CD4-positive, alpha-beta memory T cell (primary cell): ENCODE measurements around the gene CLIP3. TPM values are rescaled to one million over a fixed set of nuclear protein-coding genes. Genes with fewer than 3 reads are reported as not detected.
"Not testable (repeated sequence)": the region's sequence is repeated elsewhere in the genome, so short reads cannot be mapped to it uniquely, and the experiment has no call there.

Experiments used
- CTCF ChIA-PET: fragments of 350-600 bp; sonication (Branson Sonifier 250); formaldehyde crosslinking; loops from one replicate; lab custom pipeline; 2021; ENCODE audit warnings: inconsistent platforms; ENCODE audit not compliant: partially characterized antibody; lab: Charles Lee
- POLR2A ChIA-PET: fragments of 350-600 bp; sonication (Branson Sonifier 250); formaldehyde crosslinking; loops from one replicate; lab custom pipeline; 2021; ENCODE audit not compliant: partially characterized antibody; lab: Charles Lee
- DNase-seq, 5 donors: peaks; one replicate each; pipeline versions ENCODE4 v3.0.0 to v3.0.0-alpha.2; 2020 to 2022; ENCODE audit warnings: mixed read lengths in 1 of 5
- H3K27ac ChIP-seq: one replicate; pipeline ENCODE4 v1.7.0; 2013; ENCODE audit warnings: low read depth, low read length
- H3K27me3 ChIP-seq: 2 replicates; pipeline ENCODE4 v1.7.0; 2013; ENCODE audit warnings: mild to moderate bottlenecking, low read length, moderate library complexity; ENCODE audit not compliant: insufficient read depth
- H3K36me3 ChIP-seq: 2 replicates; pipeline ENCODE4 v1.7.0; 2013; ENCODE audit warnings: mild to moderate bottlenecking, low read length, moderate library complexity; ENCODE audit not compliant: insufficient read depth
- H3K4me1 ChIP-seq: 2 replicates; pipeline ENCODE4 v1.7.0; 2013; ENCODE audit warnings: mild to moderate bottlenecking, low read length, moderate library complexity; ENCODE audit not compliant: insufficient read depth
- H3K4me3 ChIP-seq, 2 donors: one replicate each; pipeline ENCODE4 v1.7.0; 2013; ENCODE audit warnings: low read length in 2 of 2, mild to moderate bottlenecking in 1 of 2
- H3K9me3 ChIP-seq, 2 donors: one replicate each; pipeline ENCODE4 v1.7.0; 2013; ENCODE audit warnings: low read length in 2 of 2, control low read depth in 1 of 2; ENCODE audit not compliant: control insufficient read depth in 1 of 2
- H3K27ac Mint-ChIP-seq, 7 donors: one replicate each; pipeline ENCODE4 v1.8.0; 2020 to 2021; ENCODE audit warnings: mixed read lengths in 7 of 7, mild to moderate bottlenecking in 6 of 7, inconsistent platforms in 3 of 7, moderate library complexity in 3 of 7
- H3K27me3 Mint-ChIP-seq, 2 donors: one replicate each; pipeline ENCODE4 v1.8.0; 2020 to 2021; ENCODE audit warnings: mixed read lengths in 2 of 2
- H3K36me3 Mint-ChIP-seq, 2 donors: one replicate each; pipeline ENCODE4 v1.8.0; 2020 to 2021; ENCODE audit warnings: mixed read lengths in 2 of 2, inconsistent platforms in 1 of 2, mild to moderate bottlenecking in 1 of 2
- H3K4me1 Mint-ChIP-seq, 4 donors: one replicate each; pipeline ENCODE4 v1.8.0; 2020 to 2021; ENCODE audit warnings: mixed read lengths in 4 of 4, mild to moderate bottlenecking in 1 of 4
- H3K4me3 Mint-ChIP-seq, 8 donors: one replicate each; pipeline ENCODE4 v1.8.0; 2020 to 2021; ENCODE audit warnings: mixed read lengths in 8 of 8, mild to moderate bottlenecking in 7 of 8, moderate library complexity in 6 of 8, inconsistent platforms in 3 of 8
- H3K9me3 Mint-ChIP-seq, 8 donors: one replicate each; pipeline ENCODE4 v1.8.0; 2020 to 2021; ENCODE audit warnings: mixed read lengths in 8 of 8, mild to moderate bottlenecking in 5 of 8, inconsistent platforms in 3 of 8, moderate library complexity in 1 of 8
- intact Hi-C: fragments of 100-400 bp; cut with micrococcal nuclease; formaldehyde crosslinking; loops from one replicate; pipeline ENCODE4 v1.15.1; 2023
- polyA plus RNA-seq, 2 donors: library from polyadenylated mRNA; unstranded; fragments of 300-500 nt; fragmentation: Illumina TruSeq; gene quantifications; one replicate each; pipeline ENCODE4 v1.2.3, GENCODE V29; 2021
- total RNA-seq, 2 experiments: library from RNA; stranded (reverse); gene quantifications; one replicate each; pipeline ENCODE4 v1.2.3, GENCODE V29; 2021

CLIP3 gene
- total and polyA plus RNA-seq, 4 experiments from 2014 or later: 0.37 to 2.4 (median 2.0) TPM

- H3K27me3 ChIP-seq, CTCF ChIA-PET, H3K9me3 Mint-ChIP-seq, H3K9me3 ChIP-seq, H3K4me1 Mint-ChIP-seq, H3K36me3 ChIP-seq, H3K36me3 Mint-ChIP-seq, H3K4me3 ChIP-seq, H3K27ac Mint-ChIP-seq, POLR2A ChIA-PET, H3K4me1 ChIP-seq, H3K27me3 Mint-ChIP-seq, intact Hi-C loops, H3K4me3 Mint-ChIP-seq, DNase-seq, H3K27ac ChIP-seq: not testable (repeated sequence)
Measured at GRCh38 chr19:36068810-36069499, 36.3 kb upstream of the CLIP3 start.

- H3K27me3 ChIP-seq: no peaks in the 10 kb centered on the region
- peak overlapping the region in 1 of 8 donors; percentile 41 for H3K4me3 Mint-ChIP-seq
- H3K4me1 ChIP-seq: no peaks in the 10 kb centered on the region
- H3K36me3 ChIP-seq: no peaks in the 10 kb centered on the region
- POLR2A ChIA-PET: no interaction called here
- no peak overlapping the region for H3K27ac ChIP-seq
- H3K27me3 Mint-ChIP-seq: no peaks in the 10 kb centered on the region
- H3K9me3 Mint-ChIP-seq: peaks cover 0 to 2% (median 0%) of the 10 kb centered on the region in 8 donors
- intact Hi-C loops: no loop called here
- H3K4me3 ChIP-seq: no peak overlapping the region
- no peaks in the 10 kb centered on the region for H3K36me3 Mint-ChIP-seq
- H3K27ac Mint-ChIP-seq: no peak overlapping the region
- H3K9me3 ChIP-seq: no peaks in the 10 kb centered on the region
- DNase-seq: no peak
- CTCF ChIA-PET: no interaction called here
- peaks cover 0 to 2% (median 0%) of the 10 kb centered on the region in 4 donors for H3K4me1 Mint-ChIP-seq
Measured at GRCh38 chr19:36067681-36068080, 35.0 kb upstream of the CLIP3 start.

- Histone ChIP-seq H3K36me3 (no peaks in the 10 kb centered on the region), H3K4me1 (no peaks in the 10 kb centered on the region), H3K27me3 (no peaks in the 10 kb centered on the region), H3K4me3 (no peak overlapping the region), H3K27ac (no peak overlapping the region), H3K9me3 (no peaks in the 10 kb centered on the region)
- intact Hi-C loops: no loop called here
- CTCF ChIA-PET: no interaction called here
- Mint-ChIP-seq H3K36me3 (no peaks in the 10 kb centered on the region), H3K4me1 (peaks cover 0 to 2% (median 0%) of the 10 kb centered on the region in 4 donors), H3K4me3 (no peak overlapping the region), H3K27ac (peak overlapping the region in 1 of 7 donors; percentile 18), H3K9me3 (peaks cover 0 to 2% (median 0%) of the 10 kb centered on the region in 8 donors), H3K27me3 (no peaks in the 10 kb centered on the region)
- DNase-seq: no peak
- POLR2A ChIA-PET: no interaction called here
Measured at GRCh38 chr19:36064826-36065225, 32.2 kb upstream of the CLIP3 start.

GRCh38 chr19:36061367-36061766 lies 28.7 kb upstream of the CLIP3 start:
- CTCF ChIA-PET: interaction anchor here (0.8 to 2.3 kb wide), 5 partner anchors 22 to 177 kb away, joined by 3 to 7 read pairs (median 3); no protein-coding TSS in a partner anchor

GRCh38 chr19:36060430-36060829 lies 27.8 kb upstream of the CLIP3 start:
- CTCF ChIA-PET: interaction anchor here (1.4 to 2.3 kb wide), 2 partner anchors 67 to 109 kb away, joined by 5 to 7 read pairs; no protein-coding TSS in a partner anchor
- Histone ChIP-seq H3K4me1 (peaks cover 3% of the 10 kb centered on the region), H3K9me3 (no peaks in the 10 kb centered on the region), H3K27me3 (no peaks in the 10 kb centered on the region), H3K36me3 (no peaks in the 10 kb centered on the region), H3K27ac (no peak overlapping the region), H3K4me3 (no peak overlapping the region)
- POLR2A ChIA-PET: interaction anchor here (0.7 kb wide), 1 partner anchor 55 kb away, joined by 3 read pairs; the partner anchor contains the start of gene TBCB
- peaks cover 2 to 8% (median 3%) of the 10 kb centered on the region in 4 donors for H3K4me1 Mint-ChIP-seq
- H3K27ac Mint-ChIP-seq: peak overlapping the region in 2 of 7 donors; percentile 68 to 82
- intact Hi-C loops: loop anchor here (2.0 kb wide), 1 partner anchor 110 kb away; no protein-coding TSS in a partner anchor
- H3K36me3 Mint-ChIP-seq: no peaks in the 10 kb centered on the region
- H3K27me3 Mint-ChIP-seq: no peaks in the 10 kb centered on the region
- peaks cover 0 to 2% (median 0%) of the 10 kb centered on the region in 8 donors for H3K9me3 Mint-ChIP-seq
- no peak overlapping the region for H3K4me3 Mint-ChIP-seq
- peak in 1 of 5 donors; percentile 7 for DNase-seq

More at GRCh38 chr19:36061367-36061766, 28.7 kb upstream of the CLIP3 start:
- Mint-ChIP-seq H3K9me3 (peaks cover 0 to 2% (median 0%) of the 10 kb centered on the region in 8 donors), H3K4me3 (no peak overlapping the region), H3K27me3 (no peaks in the 10 kb centered on the region), H3K27ac (no peak overlapping the region), H3K36me3 (no peaks in the 10 kb centered on the region), H3K4me1 (peaks cover 0 to 2% (median 0%) of the 10 kb centered on the region in 4 donors)
- Histone ChIP-seq H3K4me3 (no peak overlapping the region), H3K27me3 (no peaks in the 10 kb centered on the region), H3K27ac (no peak overlapping the region), H3K36me3 (no peaks in the 10 kb centered on the region), H3K4me1 (no peaks in the 10 kb centered on the region), H3K9me3 (no peaks in the 10 kb centered on the region)
- no peak for DNase-seq
- POLR2A ChIA-PET: no interaction called here
- intact Hi-C loops: loop anchor here (2.0 kb wide), 1 partner anchor 109 kb away; no protein-coding TSS in a partner anchor

GRCh38 chr19:36059180-36059910 lies 26.7 kb upstream of the CLIP3 start:
- Mint-ChIP-seq H3K4me3 (no peak overlapping the region), H3K4me1 (peaks cover 5 to 13% (median 9%) of the 10 kb centered on the region in 4 donors), H3K36me3 (peaks cover 0 to 2% of the 10 kb centered on the region in 2 donors), H3K27ac (peak overlapping the region in 2 of 7 donors; percentile 0 to 69), H3K9me3 (no peaks in the 10 kb centered on the region), H3K27me3 (no peaks in the 10 kb centered on the region)
- H3K36me3 ChIP-seq: no peaks in the 10 kb centered on the region
- ChIA-PET CTCF (interaction anchor here (0.5 to 1.3 kb wide), 2 partner anchors 68 to 290 kb away, joined by 3 to 6 read pairs; no protein-coding TSS in a partner anchor), POLR2A (interaction anchor here (1.2 kb wide), 1 partner anchor 45 kb away, joined by 3 read pairs; the partner anchor contains the start of gene ALKBH6)
- peaks cover 7% of the 10 kb centered on the region for H3K4me1 ChIP-seq
- H3K4me3 ChIP-seq: no peak overlapping the region
- no peak overlapping the region for H3K27ac ChIP-seq
- intact Hi-C loops: no loop called here
- DNase-seq: no peak
- H3K9me3 ChIP-seq: no peaks in the 10 kb centered on the region
- no peaks in the 10 kb centered on the region for H3K27me3 ChIP-seq
